GM18951 (cell line): Measurements from ENCODE around the gene RAP1GAP2.

ENCODE experiments used
- POLR2A ChIP-seq: IDR thresholded peaks from 4 replicates; pipeline ENCODE4 v1.6.1; 2011; ENCODE audit warnings: mild to moderate bottlenecking; ENCODE audit not compliant: insufficient read length, insufficient read depth; ENCODE audit errors: extremely low read depth
- in situ Hi-C: fragments of 300-500 bp; cut with MboI; formaldehyde crosslinking; loops from one replicate; pipeline ENCODE4 v1.12.0; 2022; ENCODE audit warnings: low sequenced_read_pairs, mixed read lengths, inconsistent platforms; ENCODE audit not compliant: unreplicated experiment

The RAP1GAP2 gene

DNA sequence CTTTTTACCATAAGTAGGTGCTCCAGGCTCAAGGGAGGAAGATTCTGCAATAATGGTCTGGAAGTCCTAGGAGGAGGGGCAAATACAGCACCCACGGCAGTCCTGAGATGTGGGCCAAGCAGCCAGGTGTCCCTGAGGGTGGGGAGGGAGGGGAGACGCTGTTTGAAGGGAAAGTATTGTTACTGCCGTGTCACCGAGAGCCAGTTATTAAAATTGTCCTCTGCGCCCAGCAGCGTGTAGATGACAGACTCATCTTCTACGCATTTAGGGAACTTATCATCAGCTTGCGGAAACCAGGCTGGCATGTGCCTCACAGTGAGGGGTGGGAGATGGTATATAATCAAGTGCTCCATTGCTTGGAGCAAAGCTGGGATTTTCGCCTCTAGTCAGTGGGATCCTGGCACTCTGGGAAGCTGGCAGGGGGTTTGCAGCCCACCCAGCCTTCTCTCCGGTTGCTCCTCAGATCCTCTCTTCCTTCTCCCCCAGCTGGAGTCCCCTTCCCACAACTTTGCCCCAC is 162.5 kb downstream of the RAP1GAP2 start:
- in situ Hi-C loops: no loop called here
- TF ChIP-seq POLR2A: no peak

DNA sequence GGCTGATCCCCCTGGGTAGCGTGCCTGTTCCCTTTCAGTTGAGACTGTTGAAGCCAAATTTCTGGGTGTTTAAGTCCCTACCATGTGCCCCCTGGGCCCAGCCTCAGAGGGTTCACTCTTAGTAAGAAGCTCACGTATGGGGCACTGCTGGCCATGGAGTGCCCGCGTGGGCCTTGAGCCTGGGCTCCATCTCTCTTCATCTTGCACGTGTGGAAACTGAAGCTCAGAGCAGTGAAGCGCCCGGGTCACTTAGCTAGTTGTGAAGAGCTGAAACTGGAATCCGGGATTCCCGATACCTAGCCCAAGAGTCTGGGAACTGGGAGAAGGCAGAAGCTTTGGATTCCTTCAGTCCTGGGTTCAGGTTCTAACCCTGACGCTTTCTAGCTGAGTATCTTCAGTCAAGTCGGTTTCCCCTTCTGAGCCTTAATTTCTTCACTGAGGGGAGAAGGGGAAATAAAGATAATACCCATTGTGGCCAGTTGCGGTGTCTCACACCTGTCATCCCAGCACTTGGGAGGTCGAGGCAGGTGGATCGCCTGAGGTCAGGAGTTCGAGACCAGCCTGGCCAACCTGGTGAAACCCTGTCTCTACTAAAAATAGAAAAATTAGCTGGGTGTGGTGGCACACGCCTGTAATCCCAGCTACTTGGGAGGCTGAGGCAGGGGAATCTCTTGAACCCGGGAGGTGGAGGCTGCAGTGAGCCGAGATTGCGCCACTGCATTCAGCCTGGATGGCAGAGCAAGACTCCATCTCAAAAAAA is 163.3 kb downstream of the RAP1GAP2 start:
- in situ Hi-C loops: no loop called here
- no peak for TF ChIP-seq POLR2A

DNA sequence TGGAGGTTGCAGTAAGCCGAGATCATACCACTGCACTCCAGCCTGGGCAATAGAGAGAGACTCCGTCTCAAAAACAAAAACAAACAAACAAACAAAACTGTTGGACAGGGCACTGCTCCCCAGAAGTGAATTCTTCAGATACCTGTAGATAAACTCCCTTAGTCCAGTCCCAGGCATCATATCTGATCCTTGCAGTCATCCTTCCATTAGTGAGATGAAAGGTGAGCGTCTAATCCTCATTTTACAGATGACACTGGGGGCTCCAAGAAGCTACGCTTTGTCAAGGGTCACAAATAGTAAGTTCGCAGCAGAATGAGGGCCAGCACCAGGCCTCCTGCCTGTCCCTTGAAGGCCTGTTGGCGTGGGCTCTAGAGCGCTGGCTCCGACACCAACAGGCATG is 165.2 kb downstream of the RAP1GAP2 start:
- in situ Hi-C loops: no loop called here
- TF ChIP-seq POLR2A: no peak

DNA sequence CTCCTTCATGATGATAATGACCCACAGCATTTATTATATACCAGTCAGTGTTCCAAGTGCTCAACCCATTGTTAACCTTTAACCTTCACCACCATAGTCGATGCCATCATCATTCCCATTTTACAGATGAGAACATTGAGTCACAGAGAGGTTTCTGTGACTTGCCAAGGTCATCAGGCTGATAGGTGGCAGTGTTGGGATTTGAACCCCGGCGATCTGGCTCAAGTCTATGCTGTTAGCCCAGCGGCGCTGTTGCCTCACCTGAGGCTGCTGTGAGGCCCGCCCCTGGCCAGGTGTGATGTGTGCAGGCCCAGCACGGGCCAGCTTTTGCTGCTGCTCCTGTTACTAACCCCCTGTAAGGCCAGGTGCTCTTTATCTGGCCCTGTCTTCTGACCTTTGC is 166.0 kb downstream of the RAP1GAP2 start:
- no peak for TF ChIP-seq POLR2A
- in situ Hi-C loops: no loop called here

DNA sequence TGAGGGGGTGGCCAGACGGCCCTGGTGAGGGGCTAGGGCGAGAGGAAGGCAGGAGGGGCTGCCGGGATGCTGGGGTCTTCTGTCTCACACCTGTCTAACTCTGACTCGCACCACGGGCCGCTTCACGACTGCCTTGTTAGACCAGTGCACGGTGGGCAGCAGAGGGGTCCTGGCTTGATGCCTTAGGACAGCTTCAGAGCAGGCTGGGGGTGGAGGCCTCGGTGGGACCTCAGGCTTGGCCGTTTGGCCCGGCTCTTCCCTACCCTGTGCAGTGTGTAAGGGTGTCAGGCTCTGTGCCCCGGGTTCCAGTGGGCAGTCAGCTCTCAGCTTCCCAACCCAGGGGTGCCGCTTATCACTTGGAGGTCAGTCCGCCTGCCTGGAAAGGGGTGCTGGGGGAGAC is 166.5 kb downstream of the RAP1GAP2 start:
- in situ Hi-C loops: no loop called here
- no peak for TF ChIP-seq POLR2A

DNA sequence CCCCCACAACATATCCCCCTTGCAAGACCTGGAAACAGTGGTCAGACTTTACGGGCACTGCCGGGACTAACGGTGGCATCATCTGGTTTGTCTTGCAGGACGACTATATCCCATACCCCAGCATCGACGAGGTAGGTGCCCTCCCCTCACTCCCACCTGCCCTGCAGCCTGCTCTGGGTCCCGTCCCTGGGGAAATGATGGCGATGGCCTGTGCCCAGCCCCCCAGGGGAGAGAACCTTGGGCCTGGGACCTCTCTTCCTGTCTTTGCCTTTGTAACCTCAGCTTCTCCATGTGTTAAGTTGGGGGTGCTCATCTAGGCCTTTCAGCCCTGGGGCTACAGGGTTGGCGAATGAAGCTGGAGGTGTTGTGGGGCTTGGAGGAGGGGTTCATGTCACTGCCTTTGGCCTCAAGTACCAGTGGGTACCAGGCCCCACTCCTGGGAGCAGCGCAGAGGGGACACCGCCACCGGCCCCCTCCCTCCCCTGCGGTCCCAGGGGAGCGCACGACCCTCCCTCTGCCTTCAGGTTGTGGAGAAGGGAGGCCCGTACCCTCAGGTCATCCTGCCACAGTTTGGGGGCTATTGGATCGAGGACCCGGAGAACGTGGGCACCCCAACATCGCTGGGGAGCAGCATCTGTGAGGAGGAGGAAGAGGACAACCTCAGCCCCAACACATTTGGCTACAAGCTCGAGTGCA is 167.2 kb downstream of the RAP1GAP2 start:
- no peak for TF ChIP-seq POLR2A
- in situ Hi-C loops: no loop called here

DNA sequence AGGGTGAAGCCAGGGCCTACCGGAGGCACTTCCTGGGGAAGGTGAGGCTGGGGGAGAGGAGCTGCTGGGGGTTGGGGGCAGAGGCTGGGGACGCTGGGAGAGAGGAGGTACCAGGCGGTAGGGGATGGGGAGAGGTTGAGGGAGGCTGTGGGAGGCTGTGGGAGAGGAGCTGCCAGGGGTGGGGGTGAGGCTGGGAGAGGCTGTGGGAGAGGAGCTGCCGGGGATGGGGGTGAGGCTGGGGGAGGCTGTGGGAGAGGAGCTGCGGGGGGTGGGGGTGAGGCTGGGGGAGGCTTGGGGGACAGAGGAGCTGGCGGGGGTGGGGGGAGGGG is 167.8 kb downstream of the RAP1GAP2 start:
- in situ Hi-C loops: no loop called here
- no peak for TF ChIP-seq POLR2A

DNA sequence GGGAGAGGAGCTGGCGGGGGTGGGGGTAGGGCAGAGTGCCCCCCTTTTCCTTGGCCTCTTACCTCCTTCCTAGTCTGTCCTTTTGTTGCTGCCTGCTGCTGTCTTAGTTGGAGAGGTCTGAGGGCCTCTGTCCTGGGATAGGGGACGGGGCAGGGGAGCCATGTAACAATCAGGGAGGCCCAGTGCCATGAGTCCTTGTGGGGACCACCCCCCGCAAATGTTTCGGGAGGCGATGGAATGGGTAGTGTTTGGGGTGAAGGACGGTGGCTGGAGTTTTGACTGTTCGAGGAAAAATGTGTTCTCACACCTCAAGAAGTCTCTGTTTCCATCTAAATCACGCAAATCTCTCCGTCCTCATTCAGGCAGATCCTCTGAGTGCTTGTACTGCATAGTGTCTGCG is 168.1 kb downstream of the RAP1GAP2 start:
- in situ Hi-C loops: no loop called here
- no peak for TF ChIP-seq POLR2A

DNA sequence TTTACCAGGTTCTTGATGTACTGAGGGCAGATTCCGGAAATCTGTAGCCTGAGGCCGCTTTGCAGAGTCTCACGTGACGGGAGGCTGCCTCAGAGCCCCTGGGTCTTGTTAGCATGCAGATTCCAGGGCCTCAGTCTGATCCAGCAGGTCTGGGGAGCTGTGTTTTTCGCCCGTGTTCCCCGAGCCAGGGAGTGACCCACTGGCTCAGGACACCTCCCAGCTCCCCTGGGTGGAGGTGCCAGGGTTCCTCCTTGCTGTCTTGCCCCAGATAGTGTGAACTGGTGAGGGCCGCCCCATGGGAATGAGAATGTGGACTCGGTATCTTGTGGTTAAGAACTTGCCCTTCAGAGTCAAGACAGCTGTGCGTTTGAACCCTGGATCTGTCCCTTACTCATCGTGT is 168.6 kb downstream of the RAP1GAP2 start:
- TF ChIP-seq POLR2A: no peak

DNA sequence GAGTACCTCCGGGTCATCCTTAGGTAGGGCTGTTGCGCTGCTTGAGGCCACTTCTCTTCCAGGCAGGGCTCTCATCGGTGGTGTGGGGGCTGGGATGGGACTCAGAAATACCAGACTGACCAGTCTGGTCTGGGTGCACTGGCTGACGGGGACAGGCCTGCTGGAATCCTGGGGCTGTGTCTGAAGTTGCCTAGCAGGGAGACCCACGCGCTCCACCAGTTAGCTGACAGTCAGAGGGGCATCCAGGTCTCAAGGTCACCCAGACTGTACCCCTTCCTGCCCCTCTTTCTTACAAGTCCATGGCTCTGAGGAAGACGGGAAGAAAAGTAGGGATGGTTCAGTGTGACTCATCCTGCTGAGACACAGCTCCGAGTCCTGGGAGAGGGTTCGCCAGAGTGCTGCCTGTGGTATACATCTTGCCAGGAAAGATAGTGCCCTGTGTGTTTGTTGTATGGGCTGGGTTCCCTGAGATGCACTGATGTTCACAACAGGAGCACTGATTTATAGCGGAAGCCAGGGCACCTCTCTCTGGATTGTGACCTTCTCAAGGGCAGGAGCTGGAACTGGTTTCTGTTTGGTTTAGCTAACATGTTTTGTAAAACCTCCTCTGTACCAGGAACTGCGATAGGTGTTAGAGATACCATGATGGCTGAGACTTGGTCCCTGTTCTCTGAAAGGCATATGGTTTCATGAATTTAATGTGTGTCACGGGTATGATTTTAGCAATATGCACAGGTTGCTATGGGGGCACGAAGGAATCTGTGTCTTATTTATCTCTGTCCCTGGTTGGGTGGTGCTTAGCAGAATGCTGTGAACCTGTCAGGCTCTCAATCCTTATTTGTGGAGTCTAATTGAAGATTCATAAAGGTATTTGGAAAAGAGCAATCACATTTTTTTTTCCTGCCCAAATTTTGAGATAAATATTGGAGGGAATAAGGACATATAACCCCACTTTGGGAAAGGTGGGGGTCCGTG is 169.7 kb downstream of the RAP1GAP2 start:
- in situ Hi-C loops: no loop called here
- TF ChIP-seq POLR2A: no peak

More for the DNA sequence above, 168.6 kb downstream of the RAP1GAP2 start:
- in situ Hi-C loops: no loop called here

DNA sequence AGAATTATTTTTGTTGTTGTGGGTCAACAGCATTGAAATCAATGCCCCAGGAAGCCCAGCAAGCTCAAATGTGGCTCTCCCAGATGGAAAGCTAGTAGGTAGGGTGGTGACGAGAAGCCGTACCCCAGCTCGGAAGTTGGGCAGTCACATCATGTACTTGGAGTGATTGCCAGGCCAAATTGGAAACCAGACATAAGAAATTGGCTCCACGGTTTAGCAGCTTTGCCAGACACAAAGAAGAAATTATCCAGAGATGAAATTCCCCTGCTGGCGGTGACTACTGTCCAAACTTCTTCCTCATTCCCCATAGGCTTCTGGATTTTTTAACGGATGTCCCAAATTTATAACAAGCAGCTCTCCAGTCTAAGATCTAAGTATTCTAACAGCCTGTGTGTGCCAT is 171.3 kb downstream of the RAP1GAP2 start:
- no peak for TF ChIP-seq POLR2A
- in situ Hi-C loops: no loop called here

DNA sequence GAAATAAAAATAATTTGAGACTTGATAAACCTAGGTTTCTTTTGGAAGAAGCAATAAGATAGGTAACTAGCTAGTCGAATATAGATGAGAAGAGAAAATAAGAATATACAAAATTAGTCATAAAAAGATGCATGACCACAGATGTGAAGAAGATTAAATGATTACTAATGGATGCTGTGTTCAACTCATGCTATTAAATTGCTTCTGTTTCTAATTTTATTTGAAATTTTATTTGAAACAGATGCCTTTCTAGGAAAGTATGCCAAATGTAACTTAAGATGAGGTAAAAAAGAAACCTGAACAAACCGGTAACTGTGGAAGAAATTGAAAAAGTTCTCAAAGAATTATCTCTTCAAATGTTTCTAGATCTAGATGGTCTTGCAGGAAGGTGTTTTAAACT is 175.6 kb downstream of the RAP1GAP2 start:
- no peak for TF ChIP-seq POLR2A
- in situ Hi-C loops: no loop called here

DNA sequence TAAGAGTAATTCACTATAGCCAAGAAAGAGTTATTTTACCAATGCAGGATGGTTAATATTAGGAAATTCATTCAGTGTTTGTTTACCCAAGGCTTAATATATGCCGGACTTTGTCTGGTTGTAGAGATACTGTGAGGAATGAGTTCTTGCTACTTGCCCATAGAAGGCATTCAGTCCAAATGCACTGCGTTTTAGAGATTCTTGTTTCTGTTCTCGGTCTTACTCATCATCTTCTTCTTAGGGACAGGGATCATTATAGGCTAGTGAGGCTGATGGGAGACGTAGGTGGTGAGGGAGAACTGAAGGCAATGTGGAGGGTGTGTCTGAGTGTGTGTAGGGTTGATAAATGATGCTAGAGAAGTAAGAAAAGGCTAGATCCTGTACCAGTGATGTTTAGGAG is 176.5 kb downstream of the RAP1GAP2 start:
- in situ Hi-C loops: no loop called here
- no peak for TF ChIP-seq POLR2A

DNA sequence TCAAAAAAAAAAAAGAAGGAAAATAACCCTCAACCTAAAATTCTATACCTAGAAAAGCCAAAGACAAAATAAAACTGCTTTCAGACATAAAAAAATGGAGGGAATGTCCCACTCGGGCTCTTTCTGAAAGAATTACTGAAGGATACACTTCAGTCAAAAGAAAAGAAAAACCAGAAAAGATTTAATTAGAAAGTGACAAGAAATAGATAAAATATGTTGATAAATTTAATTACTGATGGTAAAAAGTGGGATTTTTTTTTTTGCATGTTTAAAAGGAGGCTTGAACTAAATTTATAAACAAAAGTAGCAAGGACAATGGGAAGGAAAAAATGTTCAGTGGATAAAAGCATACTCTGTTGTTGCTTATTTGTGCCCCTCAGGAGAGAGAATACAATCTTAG is 178.1 kb downstream of the RAP1GAP2 start:
- in situ Hi-C loops: no loop called here
- TF ChIP-seq POLR2A: no peak
